GM19395 (cell line): ENCODE data around the gene MAB21L4.

Source experiments
- ATAC-seq: cut with Tn5 transposase; IDR thresholded peaks from one replicate; pipeline ENCODE4 v1.9.1; 2021; ENCODE audit warnings: mild to moderate bottlenecking, moderate library complexity; ENCODE audit not compliant: unreplicated experiment

The MAB21L4 gene

DNA sequence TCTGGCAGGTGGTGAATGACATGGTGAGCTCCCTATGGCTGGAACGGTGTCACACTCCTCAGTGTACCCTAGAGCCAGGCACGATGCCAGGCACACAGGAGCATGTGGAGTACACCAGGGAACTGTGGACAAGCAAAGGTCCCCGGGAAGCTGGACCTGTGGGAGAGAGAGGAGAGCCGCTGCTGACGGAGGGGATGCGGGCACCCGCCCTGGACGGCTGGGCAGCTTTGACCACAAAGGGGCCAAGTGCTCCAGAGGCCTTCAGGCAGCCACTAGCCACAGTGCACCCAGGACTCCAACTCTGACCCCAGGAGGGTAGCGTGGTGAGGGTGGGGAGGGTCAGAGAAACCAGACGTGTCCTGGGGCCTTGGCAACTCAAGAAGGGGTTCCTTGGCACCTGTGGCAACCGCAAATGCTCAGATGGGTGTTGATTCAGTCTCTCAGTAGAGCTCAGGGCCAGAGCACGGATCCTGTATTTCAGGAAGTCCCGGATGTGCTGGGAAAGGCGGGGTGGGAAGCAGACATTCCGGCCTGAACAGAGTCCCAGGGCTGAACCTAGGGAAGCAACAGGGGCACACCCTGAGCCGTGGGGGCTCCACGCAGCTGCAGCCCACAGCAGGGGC is 2.3 kb upstream of the MAB21L4 start:
- no peak for ATAC-seq

GRCh38 chr2:240896871-240897692 is 1.1 kb upstream of the MAB21L4 start:
- ATAC-seq = no peak

DNA sequence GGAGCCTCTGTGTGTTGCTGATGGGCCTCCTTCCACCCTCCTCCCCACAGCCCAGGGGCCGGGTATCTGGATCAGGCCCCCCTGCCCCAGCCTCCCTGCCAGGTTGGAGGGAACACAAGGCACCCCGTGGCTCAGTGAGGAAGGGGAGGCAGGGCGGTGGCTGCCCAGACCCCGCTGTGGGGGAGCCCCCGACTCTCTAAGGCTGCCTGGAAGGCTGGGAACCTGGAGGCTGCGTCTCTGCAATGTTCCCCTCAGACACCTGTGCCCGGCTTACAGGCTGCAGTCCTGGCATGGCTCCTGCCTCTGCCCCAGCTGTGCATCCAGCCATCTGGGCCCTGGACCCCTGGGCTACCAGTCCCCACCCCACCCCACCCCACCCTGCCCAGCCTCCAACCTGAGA is 438 bp upstream of the MAB21L4 start:
- no peak for ATAC-seq

DNA sequence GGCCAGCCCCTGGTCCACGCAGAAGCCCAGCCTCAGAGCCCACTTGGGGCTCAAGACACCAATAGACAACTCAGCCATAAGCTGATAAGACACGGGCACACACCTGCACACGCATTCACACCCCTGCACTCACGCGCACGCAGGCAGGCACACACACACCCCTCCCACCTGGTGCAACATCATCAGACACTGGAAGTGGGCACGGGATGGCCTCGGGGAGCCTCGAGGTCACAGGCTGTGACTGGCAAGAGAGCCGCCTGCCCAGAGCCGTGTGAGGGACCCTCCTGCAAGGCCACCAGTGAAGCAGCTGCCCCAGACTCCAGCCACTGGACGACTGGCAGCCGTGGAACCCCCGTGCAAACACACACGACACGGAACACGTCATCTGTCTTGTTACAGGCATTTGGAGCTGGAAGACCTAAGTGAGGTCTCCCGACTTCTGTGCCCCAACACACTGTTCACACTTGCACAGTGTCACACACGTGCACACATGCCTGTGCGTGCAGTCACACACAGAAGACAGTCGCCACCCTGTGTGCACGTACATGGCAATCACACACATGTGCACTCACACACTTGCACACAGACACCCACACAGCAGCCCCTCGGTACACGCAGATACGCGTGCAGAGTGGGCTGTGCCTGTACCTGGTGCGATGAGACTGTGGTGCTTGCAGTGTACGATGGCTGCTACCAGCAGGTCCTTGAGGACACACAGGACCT is 959 bp downstream of the MAB21L4 start:
- ATAC-seq = no peak

- no peak for ATAC-seq
These were observed 1.9 kb downstream of the MAB21L4 start for GRCh38 chr2:240894006-240894405.

- ATAC-seq = no peak
These were observed 2.6 kb downstream of the MAB21L4 start for GRCh38 chr2:240893363-240893844.

DNA sequence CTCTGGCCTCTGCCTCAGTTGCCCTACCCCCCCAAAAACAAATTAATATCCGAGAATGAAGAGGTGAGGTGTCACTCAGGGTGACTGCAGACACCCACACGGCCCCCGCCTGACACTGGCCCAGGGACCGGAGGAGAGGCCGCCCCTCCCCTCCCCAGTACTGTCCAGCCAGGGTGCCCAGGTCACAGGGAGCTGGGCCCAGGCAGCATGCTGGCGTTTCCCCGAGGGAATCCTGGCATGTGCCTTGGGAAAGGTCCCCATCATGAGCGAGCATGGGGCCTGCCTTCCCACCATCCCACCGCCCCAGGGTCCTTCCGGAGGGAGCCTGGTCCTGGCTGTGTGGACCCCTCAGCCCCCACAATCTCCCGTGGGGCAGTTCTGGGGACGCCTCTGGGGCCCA is 3.0 kb downstream of the MAB21L4 start:
- ATAC-seq = no peak

DNA sequence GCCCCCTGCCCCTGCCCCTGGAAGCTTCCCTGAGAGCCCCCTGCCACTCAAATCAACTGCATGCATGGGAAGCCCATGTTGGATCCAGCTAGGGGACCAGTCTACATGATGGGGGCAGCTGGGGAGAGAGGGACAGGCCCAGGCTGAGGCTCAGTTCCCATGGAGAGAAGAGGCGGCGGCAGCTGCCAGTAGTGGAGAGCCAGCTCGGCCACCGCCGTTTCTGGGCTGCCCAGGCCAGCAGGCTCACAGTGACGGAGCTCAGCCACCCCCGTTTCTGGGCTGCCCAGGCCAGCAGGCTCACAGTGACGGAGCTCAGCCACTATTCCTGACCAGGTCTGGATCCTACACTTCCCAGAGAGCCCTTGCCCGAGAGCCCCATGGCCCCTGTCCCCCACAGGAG is 3.6 kb downstream of the MAB21L4 start:
- no peak for ATAC-seq

DNA sequence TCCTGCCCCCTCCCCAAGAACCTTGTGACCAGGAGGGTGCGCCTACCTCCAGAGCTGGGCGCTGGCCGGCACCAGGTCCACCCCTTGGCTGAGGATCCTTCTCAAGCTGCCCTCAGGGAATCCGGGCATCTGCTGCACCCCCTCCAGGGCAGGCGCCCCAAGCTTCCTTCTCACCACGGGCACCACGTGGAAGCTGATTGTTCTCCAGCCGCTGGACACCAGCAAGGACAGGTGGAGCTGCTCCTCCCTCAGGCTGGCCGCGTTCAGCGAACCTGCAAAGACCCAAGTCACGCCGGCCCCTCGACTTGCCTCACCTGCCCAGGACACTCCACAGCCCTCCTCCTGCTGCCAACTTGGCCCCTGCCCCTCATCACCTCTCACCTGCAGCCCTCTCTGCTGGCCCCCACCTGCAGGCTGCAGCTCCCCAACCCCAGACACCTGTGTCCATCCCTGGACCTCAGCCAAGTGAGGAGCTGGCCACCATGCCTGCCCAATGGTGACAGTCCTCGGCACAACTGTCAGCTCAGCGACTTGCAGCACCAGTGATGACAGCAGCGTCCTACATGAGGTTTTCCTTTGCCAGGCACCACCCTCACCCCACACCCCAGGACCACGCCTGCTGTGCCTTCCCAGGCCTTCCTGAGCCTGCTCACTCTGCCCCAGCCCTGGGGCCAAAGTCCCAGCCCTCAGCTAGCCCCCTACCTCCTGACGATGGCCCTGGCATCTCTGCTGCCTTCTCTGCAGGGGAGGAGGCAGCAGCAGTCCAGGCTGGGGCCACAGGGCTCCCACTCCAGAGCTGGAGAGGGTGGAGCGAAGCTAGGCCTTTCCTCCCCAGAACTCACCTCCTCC is 4.2 kb downstream of the MAB21L4 start:
- ATAC-seq = no peak

DNA sequence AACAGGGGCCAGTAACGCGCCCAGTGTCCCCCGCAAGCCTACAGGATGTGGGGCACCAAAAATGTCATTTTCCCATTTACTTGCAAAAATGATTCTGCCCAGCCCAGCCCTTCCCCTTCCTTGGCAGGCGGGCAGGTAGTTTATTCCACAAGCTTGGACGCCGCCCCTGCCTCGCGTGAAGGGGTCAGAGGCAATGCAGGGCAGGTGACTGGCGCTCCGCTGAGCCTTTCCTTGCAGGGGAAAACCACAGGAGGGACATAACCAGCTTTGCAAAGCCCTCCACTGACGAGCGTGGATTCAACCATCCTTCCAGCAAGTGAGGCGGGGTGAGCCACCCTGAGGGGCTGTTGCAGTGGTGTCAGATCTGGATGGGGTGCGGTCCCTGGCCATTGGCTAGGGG is 5.3 kb downstream of the MAB21L4 start:
- ATAC-seq = no peak

DNA sequence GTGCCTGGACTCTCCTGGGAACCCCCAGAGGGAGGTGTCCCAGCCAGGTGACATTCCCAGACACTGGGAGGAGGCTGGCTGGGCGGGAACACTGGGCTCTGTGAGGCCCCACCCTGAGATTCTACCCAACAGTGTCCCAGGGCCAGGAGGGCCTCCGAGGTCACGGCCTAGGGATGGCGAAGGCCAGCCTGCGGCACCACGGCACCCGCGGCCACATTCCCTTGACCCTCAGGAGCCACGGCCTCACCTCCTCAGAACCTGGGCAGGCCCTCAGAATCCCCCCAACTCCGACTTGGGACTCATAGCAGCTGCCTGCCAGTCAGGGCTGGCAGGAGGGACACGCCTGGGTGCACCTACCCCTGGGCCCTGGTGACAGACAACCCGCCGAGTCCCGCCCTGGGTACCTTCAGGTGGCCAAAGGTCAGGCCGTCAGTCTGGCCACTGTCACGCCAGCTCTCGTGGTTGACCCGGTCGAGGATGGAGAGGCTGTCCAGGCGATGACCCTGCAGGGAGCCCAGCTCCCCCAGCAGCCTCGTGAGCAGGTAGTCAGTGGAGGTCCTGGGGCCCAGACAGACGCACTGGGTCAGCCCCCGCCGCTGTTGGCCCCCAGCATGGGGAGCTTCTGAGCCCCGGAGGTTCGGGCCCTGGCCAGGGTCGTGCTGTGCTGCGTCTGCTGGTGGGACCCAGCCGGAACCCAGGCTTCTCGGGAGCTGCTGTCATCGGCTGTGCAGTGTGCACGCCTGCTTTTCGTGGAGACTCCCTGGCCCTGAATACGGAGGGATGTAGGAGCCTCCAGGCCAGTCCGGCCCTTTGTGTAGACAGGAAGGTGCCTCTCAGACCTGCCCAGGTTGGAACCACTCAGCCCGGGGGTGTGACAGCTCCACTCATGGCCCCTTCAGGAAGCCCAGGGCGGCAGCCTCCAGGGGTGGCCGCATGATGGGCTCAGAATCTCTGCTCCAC is 6.1 kb downstream of the MAB21L4 start:
- no peak for ATAC-seq

GRCh38 chr2:240888890-240889573 is 6.9 kb downstream of the MAB21L4 start:
- no peak for ATAC-seq

GRCh38 chr2:240888130-240888889 is 7.6 kb downstream of the MAB21L4 start:
- no peak for ATAC-seq

- ATAC-seq = no peak
These were observed 8.3 kb downstream of the MAB21L4 start for GRCh38 chr2:240887631-240888030.

- no peak for ATAC-seq
These were observed 9.0 kb downstream of the MAB21L4 start for GRCh38 chr2:240886678-240887609.

DNA sequence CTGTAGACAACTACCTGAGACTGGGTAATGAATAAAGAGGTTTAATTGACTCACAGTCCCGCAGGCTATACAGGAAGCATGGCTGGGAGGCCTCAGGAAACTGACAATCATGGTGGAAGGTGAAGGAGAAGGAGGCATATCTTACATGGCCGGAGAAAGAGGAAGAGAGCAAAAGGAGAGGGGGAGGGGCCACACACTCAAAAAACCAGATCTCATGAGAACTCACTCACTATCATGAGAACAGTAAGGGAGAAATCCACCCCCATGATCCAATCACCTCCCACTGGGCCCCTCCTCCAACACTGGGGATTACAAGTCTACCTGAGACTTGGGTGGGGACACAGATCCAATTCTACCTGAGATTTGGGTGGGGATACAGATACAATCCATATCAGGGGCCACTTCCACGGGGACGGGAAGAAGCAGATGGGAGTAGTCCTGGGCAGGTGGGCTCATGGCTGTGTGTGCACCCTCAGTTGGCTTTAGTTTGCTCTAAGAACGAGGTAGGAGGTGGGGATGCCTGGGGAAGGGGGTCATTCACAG is 9.9 kb downstream of the MAB21L4 start:
- no peak for ATAC-seq

DNA sequence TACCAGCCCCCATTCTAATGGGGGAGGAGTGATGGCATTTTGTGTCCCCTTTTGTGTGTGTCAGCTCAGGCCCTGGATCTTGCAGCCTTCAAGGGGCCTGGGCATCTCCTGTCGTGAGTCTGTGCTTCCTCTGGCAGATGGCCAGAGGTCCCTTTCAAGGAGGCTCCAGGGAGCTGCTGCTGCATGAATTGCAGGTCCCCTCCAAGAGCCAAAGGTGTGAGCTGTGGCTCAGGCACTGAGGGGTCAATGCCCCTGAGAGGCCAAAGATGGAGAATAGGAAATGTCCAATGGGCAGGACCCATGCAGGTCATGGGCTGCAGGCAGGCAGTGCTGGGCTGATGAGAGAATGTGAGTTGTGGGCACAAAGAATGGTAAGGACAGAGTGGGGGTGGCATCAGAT is 10.4 kb downstream of the MAB21L4 start:
- no peak for ATAC-seq
